H9 (cell line): ENCODE measurements around the gene VTN. TPM values are rescaled to one million over a fixed set of nuclear protein-coding genes. Genes with fewer than 3 reads are reported as not detected.

Source experiments
- DNase-seq: peaks from one replicate; pipeline ENCODE4 v3.0.0-alpha.2; 2017
- H2AFZ ChIP-seq: one replicate; pipeline ENCODE4 v1.6.1; 2013; ENCODE audit warnings: mild to moderate bottlenecking, low read length, control low read depth, moderate library complexity
- H2AK5ac ChIP-seq: 2 replicates; pipeline ENCODE4 v1.6.1; 2013; ENCODE audit warnings: low read length, control low read depth, mixed read lengths; ENCODE audit not compliant: insufficient read length
- H2BK120ac ChIP-seq: one replicate; pipeline ENCODE4 v1.6.1; 2013; ENCODE audit warnings: low read depth, mild to moderate bottlenecking, low read length, control low read depth, inconsistent platforms; ENCODE audit not compliant: poor library complexity, severe bottlenecking
- H2BK12ac ChIP-seq: 2 replicates; pipeline ENCODE4 v1.6.1; 2013; ENCODE audit warnings: low read length, control low read depth, mixed read lengths, low read depth; ENCODE audit not compliant: insufficient read length
- H2BK15ac ChIP-seq: 2 replicates; pipeline ENCODE4 v1.6.1; 2013; ENCODE audit warnings: low read depth, low read length, control low read depth
- H2BK20ac ChIP-seq: one replicate; pipeline ENCODE4 v1.6.1; 2013; ENCODE audit warnings: low read depth, mild to moderate bottlenecking, low read length, control low read depth, inconsistent platforms; ENCODE audit not compliant: poor library complexity, severe bottlenecking
- H2BK5ac ChIP-seq: 2 replicates; pipeline ENCODE4 v1.6.1; 2013; ENCODE audit warnings: low read length, control low read depth, mixed read lengths; ENCODE audit not compliant: insufficient read length
- H3K14ac ChIP-seq: 2 replicates; pipeline ENCODE4 v1.6.1; 2013; ENCODE audit warnings: low read length, control low read depth; ENCODE audit not compliant: insufficient read depth
- H3K18ac ChIP-seq: 2 replicates; pipeline ENCODE4 v1.6.1; 2013; ENCODE audit warnings: low read depth, mild to moderate bottlenecking, mixed read lengths, low read length, control low read depth; ENCODE audit not compliant: insufficient read length
- H3K23ac ChIP-seq: 2 replicates; pipeline ENCODE4 v1.6.1; 2013; ENCODE audit warnings: low read length, control low read depth, mixed read lengths, low read depth; ENCODE audit not compliant: insufficient read length
- H3K23me2 ChIP-seq: 2 replicates; pipeline ENCODE4 v1.6.1; 2013; ENCODE audit warnings: low read depth, mild to moderate bottlenecking, mixed read lengths, low read length, control low read depth; ENCODE audit not compliant: insufficient read length, poor library complexity, severe bottlenecking
- H3K27ac ChIP-seq: 2 replicates; pipeline ENCODE4 v1.5.1; 2013; ENCODE audit warnings: low read length, control low read depth, mixed read lengths, low read depth; ENCODE audit not compliant: insufficient read length
- H3K27me3 ChIP-seq: 2 replicates; pipeline ENCODE4 v1.6.1; 2013; ENCODE audit warnings: low read length, control low read depth, inconsistent platforms; ENCODE audit not compliant: insufficient read depth
- H3K4ac ChIP-seq: 2 replicates; pipeline ENCODE4 v1.6.1; 2013; ENCODE audit warnings: low read depth, mild to moderate bottlenecking, control low read depth, inconsistent platforms, low read length, moderate library complexity
- H3K4me1 ChIP-seq: 2 replicates; pipeline ENCODE4 v1.6.1; 2013; ENCODE audit warnings: low read length, control low read depth, inconsistent platforms; ENCODE audit not compliant: insufficient read depth
- H3K4me2 ChIP-seq: 2 replicates; pipeline ENCODE4 v1.6.1; 2013; ENCODE audit warnings: low read length, control low read depth, mixed read lengths; ENCODE audit not compliant: insufficient read length, insufficient read depth
- H3K56ac ChIP-seq: 2 replicates; pipeline ENCODE4 v1.6.1; 2013; ENCODE audit warnings: low read depth, mild to moderate bottlenecking, mixed read lengths, low read length, control low read depth; ENCODE audit not compliant: insufficient read length
- H3K79me1 ChIP-seq: 2 replicates; pipeline ENCODE4 v1.6.1; 2013; ENCODE audit warnings: low read depth, mild to moderate bottlenecking, moderate library complexity, low read length, control low read depth, inconsistent platforms; ENCODE audit not compliant: insufficient read depth, poor library complexity, severe bottlenecking
- H3K79me2 ChIP-seq: 2 replicates; pipeline ENCODE4 v1.6.1; 2013; ENCODE audit warnings: low read length, control low read depth, inconsistent platforms; ENCODE audit not compliant: insufficient read depth
- H3K9ac ChIP-seq: 2 replicates; pipeline ENCODE4 v1.6.1; 2013; ENCODE audit warnings: low read length, control low read depth, mixed read lengths; ENCODE audit not compliant: insufficient read length; ENCODE audit errors: extremely low read depth
- H3K9me3 ChIP-seq: one replicate; pipeline ENCODE4 v1.6.1; 2013; ENCODE audit warnings: low read depth, low read length, inconsistent platforms; ENCODE audit not compliant: control insufficient read depth
- H3T11ph ChIP-seq: one replicate; pipeline ENCODE4 v1.6.1; 2013; ENCODE audit warnings: mild to moderate bottlenecking, low read length, control low read depth, inconsistent platforms
- H4K20me1 ChIP-seq: one replicate; pipeline ENCODE4 v1.6.1; 2013; ENCODE audit not compliant: control insufficient read depth, insufficient read length, insufficient read depth
- H4K5ac ChIP-seq: 2 replicates; pipeline ENCODE4 v1.6.1; 2013; ENCODE audit warnings: low read depth, mild to moderate bottlenecking, mixed read lengths, low read length, control low read depth; ENCODE audit not compliant: insufficient read length
- H4K8ac ChIP-seq: replicated peaks from 2 replicates; pipeline ENCODE4 v1.6.1; 2013; ENCODE audit warnings: low read length, control low read depth, mixed read lengths, low read depth; ENCODE audit not compliant: insufficient read length
- H4K91ac ChIP-seq: 2 replicates; pipeline ENCODE4 v1.6.1; 2013; ENCODE audit warnings: low read depth, mild to moderate bottlenecking, moderate library complexity, mixed read lengths, low read length, control low read depth; ENCODE audit not compliant: insufficient read length
- H3K27ac Mint-ChIP-seq, 3 experiments: 2 replicates in 2 of 3; 3 replicates in 1 of 3; pipeline ENCODE4 v1.8.0; 2020 to 2021; ENCODE audit warnings: mixed read lengths in 3 of 3, mild to moderate bottlenecking in 1 of 3, moderate library complexity in 1 of 3
- H3K27me3 Mint-ChIP-seq: 2 replicates; pipeline ENCODE4 v1.8.0; 2021; ENCODE audit warnings: low read depth, mild to moderate bottlenecking, moderate library complexity, mixed read lengths
- H3K36me3 Mint-ChIP-seq, 3 experiments: 2 replicates in 2 of 3; 3 replicates in 1 of 3; pipeline ENCODE4 v1.8.0; 2020 to 2021; ENCODE audit warnings: low read depth in 3 of 3, mixed read lengths in 3 of 3; ENCODE audit not compliant: insufficient read depth in 1 of 3
- H3K4me1 Mint-ChIP-seq, 2 experiments: 2 replicates each; pipeline ENCODE4 v1.8.0; 2020; ENCODE audit warnings: mixed read lengths in 2 of 2
- H3K4me3 Mint-ChIP-seq, 2 experiments: 2 replicates in 1 of 2; 3 replicates in 1 of 2; pipeline ENCODE4 v1.8.0; 2020 to 2021; ENCODE audit warnings: mild to moderate bottlenecking in 2 of 2, mixed read lengths in 2 of 2, moderate library complexity in 1 of 2
- H3K9me3 Mint-ChIP-seq, 2 experiments: 2 replicates in 1 of 2; 3 replicates in 1 of 2; pipeline ENCODE4 v1.8.0; 2020; ENCODE audit warnings: mild to moderate bottlenecking in 2 of 2, mixed read lengths in 2 of 2, moderate library complexity in 1 of 2
- CTCF ChIP-seq: fragments of 200-600 bp; sonication (generic); conservative IDR thresholded peaks from 3 replicates; pipeline ENCODE4 v1.8.0; 2021; ENCODE audit warnings: antibody characterized with exemption, mild to moderate bottlenecking
- WGBS: extraction: QIAGEN DNeasy Blood & Tissue Kit; methylation state at CpG from one replicate; pipeline ENCODE4 v1.1.7; 2013; ENCODE audit warnings: missing lambda C conversion rate, low lambda C conversion rate, mixed read lengths; ENCODE audit not compliant: insufficient read length; ENCODE audit errors: extremely low coverage; 5-methylcytosine and 5-hydroxymethylcytosine counted together
- total RNA-seq: library from RNA; stranded (reverse); gene quantifications from 2 replicates; pipeline ENCODE4 v1.2.1, GENCODE V29; 2021

VTN gene
- total RNA-seq, 1 experiment from 2014 or later = not detected

- Histone ChIP-seq H4K20me1 (no peaks in the 10 kb centered on the region), H2AFZ (no peak overlapping the region), H3K4me2 (no peak overlapping the region), H3K14ac (no peak overlapping the region), H2BK12ac (no peak overlapping the region), H3K9ac (no peak overlapping the region), H3K27ac (no peak overlapping the region), H3K79me1 (no peaks in the 10 kb centered on the region), H4K91ac (no peak overlapping the region), H3K9me3 (no peaks in the 10 kb centered on the region), H4K5ac (no peak overlapping the region), H2BK120ac (no peak overlapping the region), H2BK20ac (no peak overlapping the region), H3K79me2 (no peaks in the 10 kb centered on the region), H2BK15ac (no peak overlapping the region), H3K27me3 (peaks cover 16% of the 10 kb centered on the region; the same call in 1 of the 2 replicates), H2AK5ac (no peak overlapping the region), H2BK5ac (no peak overlapping the region), H3K18ac (no peak overlapping the region), H3K56ac (no peak overlapping the region), H3K4me1 (peaks cover 11% of the 10 kb centered on the region; the same call in 1 of the 2 replicates), H3T11ph (no peak overlapping the region), H3K23ac (no peak overlapping the region), H3K23me2 (no peaks in the 10 kb centered on the region), H3K4ac (no peak overlapping the region), H4K8ac (no peak overlapping the region)
- Mint-ChIP-seq H3K27me3 (peaks cover 55% of the 10 kb centered on the region), H3K9me3 (peaks cover 0 to 2% of the 10 kb centered on the region in 2 experiments; a peak in 1 of 5 replicates), H3K36me3 (no peaks in the 10 kb centered on the region; a peak in 1 of 7 replicates), H3K27ac (no peak overlapping the region; a peak in 2 of 7 replicates), H3K4me1 (peaks cover 47 to 52% of the 10 kb centered on the region in 2 experiments), H3K4me3 (no peak overlapping the region)
- TF ChIP-seq CTCF = no peak
- DNase-seq = no peak
- no CpG with 5 or more reads among the region's 3 CpGs for WGBS
Observed at GRCh38 chr17:28412099-28412498, 42.0 kb upstream of the VTN start.
